ENCODE data around the gene ELAVL1. TPM values are rescaled to one million over a fixed set of nuclear protein-coding genes. Genes with fewer than 3 reads are reported as not detected.

Gene ELAVL1
- total and polyA plus RNA-seq, 9 of the 15 experiments (the other 6 are each of a cell fraction or from before 2014, with no cell fraction given), result 4.3 to 172 (median 69.2) TPM

DNA sequence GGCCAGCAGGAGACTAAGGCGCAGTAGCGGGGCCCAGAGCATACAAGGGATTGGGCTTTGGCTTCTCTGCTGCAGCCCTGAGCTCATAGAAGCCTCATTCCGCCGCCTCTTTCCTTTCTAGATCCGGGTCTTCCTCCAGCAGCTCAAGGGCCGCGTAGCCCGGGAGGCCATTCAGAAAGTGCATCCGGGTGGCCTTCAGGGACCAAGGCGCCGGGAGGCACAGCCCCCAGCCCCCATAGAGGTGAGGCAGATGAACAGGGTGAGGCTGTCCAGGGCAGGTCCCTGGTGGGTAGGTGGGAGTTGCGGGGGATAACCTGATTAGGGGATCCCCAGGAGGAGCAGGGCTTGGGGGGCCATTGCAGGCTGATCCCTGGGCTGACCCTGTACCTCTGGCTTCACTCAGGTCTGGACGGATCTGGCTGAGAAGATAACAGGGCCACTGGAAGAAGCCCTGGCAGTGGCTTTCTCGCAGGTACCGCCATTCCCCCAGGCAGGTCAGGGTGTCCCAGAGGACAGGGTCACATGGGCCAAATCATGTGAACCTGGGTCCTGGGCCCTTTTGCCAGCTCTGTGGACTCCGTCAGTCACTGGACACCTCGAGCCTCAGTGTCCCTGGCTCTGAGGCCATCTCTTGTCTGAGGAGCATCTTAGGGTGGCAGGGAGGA is 84.0 kb downstream of the ELAVL1 start (continued):
- TF ChIP-seq, protein P1, sequence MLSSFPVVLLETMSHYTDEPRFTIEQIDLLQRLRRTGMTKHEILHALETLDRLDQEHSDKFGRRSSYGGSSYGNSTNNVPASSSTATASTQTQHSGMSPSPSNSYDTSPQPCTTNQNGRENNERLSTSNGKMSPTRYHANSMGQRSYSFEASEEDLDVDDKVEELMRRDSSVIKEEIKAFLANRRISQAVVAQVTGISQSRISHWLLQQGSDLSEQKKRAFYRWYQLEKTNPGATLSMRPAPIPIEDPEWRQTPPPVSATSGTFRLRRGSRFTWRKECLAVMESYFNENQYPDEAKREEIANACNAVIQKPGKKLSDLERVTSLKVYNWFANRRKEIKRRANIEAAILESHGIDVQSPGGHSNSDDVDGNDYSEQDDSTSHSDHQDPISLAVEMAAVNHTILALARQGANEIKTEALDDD (IDR thresholded peaks at IDR 0.05), result no peak
- TF ChIP-seq YY1 (IDR thresholded peaks at IDR 0.05; ENCODE audit: borderline replicate concordance in 1 of 3, control insufficient read depth in 1 of 3, extremely low read depth in 1 of 3, insufficient read depth in 3 of 3, insufficient read length in 1 of 3, insufficient replicate concordance in 2 of 3, low read depth in 1 of 3, low read length in 2 of 3), result peak in 1 of 3 experiments; percentile 5
- 0 out of 2 replicates have a peak, but pooled peaks have one; percentile 27 for TF ChIP-seq ZNF143 (CRISPR knock-in tag; IDR thresholded peaks at IDR 0.05)
- TF ChIP-seq SMC3 (conservative IDR thresholded peaks at IDR 0.05; ENCODE audit: insufficient read depth, low read depth, low read length), result 0 out of 2 replicates have a peak, but pooled peaks have one; percentile 1
- 0 out of 2 replicates have a peak, but pooled peaks have one; percentile 3 for TF ChIP-seq CBFA2T3 (IDR thresholded peaks at IDR 0.05)
- TF ChIP-seq POLR2AphosphoS5 (IDR thresholded peaks at IDR 0.05; ENCODE audit: control insufficient read depth, insufficient read depth, low read depth, low read length), result no peak
- TF ChIP-seq, protein P2, sequence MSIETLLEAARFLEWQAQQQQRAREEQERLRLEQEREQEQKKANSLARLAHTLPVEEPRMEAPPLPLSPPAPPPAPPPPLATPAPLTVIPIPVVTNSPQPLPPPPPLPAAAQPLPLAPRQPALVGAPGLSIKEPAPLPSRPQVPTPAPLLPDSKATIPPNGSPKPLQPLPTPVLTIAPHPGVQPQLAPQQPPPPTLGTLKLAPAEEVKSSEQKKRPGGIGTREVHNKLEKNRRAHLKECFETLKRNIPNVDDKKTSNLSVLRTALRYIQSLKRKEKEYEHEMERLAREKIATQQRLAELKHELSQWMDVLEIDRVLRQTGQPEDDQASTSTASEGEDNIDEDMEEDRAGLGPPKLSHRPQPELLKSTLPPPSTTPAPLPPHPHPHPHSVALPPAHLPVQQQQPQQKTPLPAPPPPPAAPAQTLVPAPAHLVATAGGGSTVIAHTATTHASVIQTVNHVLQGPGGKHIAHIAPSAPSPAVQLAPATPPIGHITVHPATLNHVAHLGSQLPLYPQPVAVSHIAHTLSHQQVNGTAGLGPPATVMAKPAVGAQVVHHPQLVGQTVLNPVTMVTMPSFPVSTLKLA (conservative IDR thresholded peaks at IDR 0.05), result 0 out of 4 replicates have a peak, but pooled peaks of 1 of the 2 experiments have one; percentile 6
- peak; percentile 51; the same call in 1 of the 2 replicates for TF ChIP-seq RBFOX2 (IDR thresholded peaks at IDR 0.05; ENCODE audit: low read depth, low read length)
- peak; percentile 83 for TF ChIP-seq NR2C1 (IDR thresholded peaks at IDR 0.05)
- peak; percentile 81 for TF ChIP-seq NR2C1 (tag; IDR thresholded peaks at IDR 0.05)
- 0 out of 2 replicates have a peak, but pooled peaks have one; percentile 5 for TF ChIP-seq SMAD4 (CRISPR knock-in tag; conservative IDR thresholded peaks at IDR 0.05)
